AG08395 (cell line): Measurements from ENCODE around the gene ANAPC16.
A peak's percentile ranks its signal among the peaks of the same experiment; 100 is the strongest.
"Not testable (repeated sequence)": the region's sequence is repeated elsewhere in the genome, so short reads cannot be mapped to it uniquely, and the experiment has no call there.

Source experiments
- DNase-seq: peaks from one replicate; pipeline ENCODE4 v3.0.0; 2012; ENCODE audit warnings: mixed read lengths, low spot score

The ANAPC16 gene

GRCh38 chr10:72211832-72212231 is 4.0 kb upstream of the ANAPC16 start:
- DNase-seq, result not testable (repeated sequence)

- DNase-seq, result no peak
These were observed 2.5 kb downstream of the ANAPC16 start for GRCh38 chr10:72218325-72218724.

- DNase-seq, result no peak
These were observed 2.9 kb downstream of the ANAPC16 start for GRCh38 chr10:72218726-72219125.

- no peak for DNase-seq
These were observed 3.5 kb downstream of the ANAPC16 start for GRCh38 chr10:72219235-72219814.

GRCh38 chr10:72220637-72221036 is 4.8 kb downstream of the ANAPC16 start:
- DNase-seq, result no peak

- no peak for DNase-seq
These were observed 5.5 kb downstream of the ANAPC16 start for GRCh38 chr10:72221278-72221677.

- no peak for DNase-seq
These were observed 7.9 kb downstream of the ANAPC16 start for GRCh38 chr10:72223743-72224101.

GRCh38 chr10:72224191-72224590 is 8.4 kb downstream of the ANAPC16 start:
- DNase-seq, result not testable (repeated sequence)

GRCh38 chr10:72226418-72227027 is 10.7 kb downstream of the ANAPC16 start:
- no peak for DNase-seq

GRCh38 chr10:72227826-72228225 is 12.0 kb downstream of the ANAPC16 start:
- DNase-seq, result no peak

GRCh38 chr10:72228318-72228751 is 12.5 kb downstream of the ANAPC16 start:
- DNase-seq, result no peak

GRCh38 chr10:72229261-72230251 is 13.7 kb downstream of the ANAPC16 start:
- no peak for DNase-seq

- DNase-seq, result no peak
These were observed 17.8 kb downstream of the ANAPC16 start for GRCh38 chr10:72233621-72234020.

GRCh38 chr10:72234560-72235095 is 18.8 kb downstream of the ANAPC16 start:
- DNase-seq, result no peak

- no peak for DNase-seq
These were observed 19.9 kb downstream of the ANAPC16 start for GRCh38 chr10:72235544-72236279.

GRCh38 chr10:72238392-72239175 is 22.8 kb downstream of the ANAPC16 start:
- DNase-seq, result no peak

GRCh38 chr10:72239409-72239808 is 23.6 kb downstream of the ANAPC16 start:
- DNase-seq, result no peak

GRCh38 chr10:72240371-72240770 is 24.6 kb downstream of the ANAPC16 start:
- DNase-seq, result no peak

- no peak for DNase-seq
These were observed 26.0 kb downstream of the ANAPC16 start for GRCh38 chr10:72241691-72242252.

GRCh38 chr10:72242675-72243074 is 26.9 kb downstream of the ANAPC16 start:
- peak; percentile 35 for DNase-seq
